Measurements from ENCODE around the gene RGS11. TPM values are rescaled to one million over a fixed set of nuclear protein-coding genes. Genes with fewer than 3 reads are reported as not detected.

RGS11 gene
- total RNA-seq = under 0.01 and 0.53 TPM in 2 replicates

GRCh38 chr16:275786-276232, at the start of gene RGS11:
TSS of gene RGS11 (minus strand) at chr16:275944. CDS start at chr16:275911, 33 bp downstream.

GRCh38 chr16:283033-283805, 7.5 kb upstream of the RGS11 start, which contains the start of gene PDIA2:
TSS of gene PDIA2 (plus strand) at chr16:283164. CDS start at chr16:283170, 6 bp downstream.

GRCh38 chr16:280552-280951, 4.8 kb upstream of the RGS11 start, which contains the start of gene ARHGDIG:
TSS of gene ARHGDIG (plus strand) at chr16:280591. CDS start at chr16:280681, 90 bp downstream.

GRCh38 chr16:234468-235305, 41.1 kb downstream of the RGS11 start, which contains the start of gene FAM234A:
TSS of gene FAM234A (plus strand) at chr16:234821. CDS start at chr16:254414, 19,593 bp downstream.

DNA sequence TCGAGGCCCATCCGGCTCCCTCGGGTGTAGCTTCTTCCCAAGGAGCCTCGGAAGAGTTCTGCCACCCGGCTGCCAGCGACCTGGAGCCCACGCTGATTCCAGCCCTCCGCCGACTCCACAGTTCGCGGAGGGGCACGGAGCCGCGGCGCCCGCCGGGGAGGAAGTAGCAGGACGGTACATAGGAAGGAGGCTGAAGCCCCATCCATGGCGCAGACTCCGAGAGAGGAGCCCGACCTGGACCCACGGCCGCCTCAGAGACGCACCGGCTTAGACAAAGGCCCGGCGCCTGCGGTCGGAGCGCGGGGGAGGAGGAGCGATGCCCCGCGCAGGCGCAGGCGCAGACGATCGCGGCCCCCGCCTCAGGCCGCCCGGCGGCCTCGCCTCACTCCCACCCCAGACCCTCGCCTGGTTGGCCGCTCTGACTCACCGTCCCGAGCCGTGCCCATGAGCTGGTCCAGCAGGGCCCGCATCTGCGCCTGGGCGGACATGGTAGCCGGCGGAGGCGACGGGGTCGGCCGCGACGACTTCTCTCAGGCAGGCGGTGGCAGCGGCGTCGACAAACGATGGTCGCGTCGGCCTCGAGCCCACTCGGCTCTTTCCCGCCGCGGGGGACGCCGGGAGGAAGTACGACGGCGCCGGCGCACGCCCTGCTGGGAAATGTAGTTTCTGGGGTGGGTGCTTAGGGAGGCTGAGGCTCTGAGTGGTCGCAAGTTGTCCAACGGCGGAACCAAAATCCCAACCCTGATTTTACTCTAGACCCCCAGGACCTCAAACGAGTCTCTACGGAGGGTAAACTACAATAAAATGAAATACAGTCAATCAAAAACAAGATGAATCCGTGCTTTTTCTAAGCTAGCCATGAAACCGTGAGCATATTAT, 46.7 kb downstream of the RGS11 start, which contains the start of gene LUC7L:
TSS of gene LUC7L (minus strand) at position 598 of the 879 bp plus-strand sequence. CDS start at position 488, 110 bp downstream.

Other genes starting within 250 kb of the RGS11 start
- gene POLR3K, start 222.3 kb downstream of the RGS11 start, total RNA-seq = 2.7 and 4.9 TPM in 2 replicates
- 40.6 and 56.9 TPM in 2 replicates for gene SNRNP25, start 222.1 kb downstream of the RGS11 start, total RNA-seq
- 66.5 and 70.3 TPM in 2 replicates for gene RHBDF1, start 203.3 kb downstream of the RGS11 start, total RNA-seq
- 322 and 423 TPM in 2 replicates for gene MPG, start 197.7 kb downstream of the RGS11 start, total RNA-seq
- 10.1 and 15.8 TPM in 2 replicates for gene NPRL3, start 137.3 kb downstream of the RGS11 start, total RNA-seq
- not detected in 2 replicates for gene HBZ, start 123.3 kb downstream of the RGS11 start, total RNA-seq
- not detected in 2 replicates for gene HBM, start 110.0 kb downstream of the RGS11 start, total RNA-seq
- gene HBA2, start 103.1 kb downstream of the RGS11 start, total RNA-seq = not detected in 2 replicates
- not detected in 2 replicates for gene HBA1, start 99.3 kb downstream of the RGS11 start, total RNA-seq
- gene HBQ1, start 95.5 kb downstream of the RGS11 start, total RNA-seq = not detected in 2 replicates
- 23.2 and 39.8 TPM in 2 replicates for gene LUC7L, start 46.5 kb downstream of the RGS11 start, total RNA-seq
- 85.0 and 122 TPM in 2 replicates for gene FAM234A, start 41.1 kb downstream of the RGS11 start, total RNA-seq
- not detected in 2 replicates for gene ARHGDIG, start 4.6 kb upstream of the RGS11 start, total RNA-seq
- not detected in 2 replicates for gene PDIA2, start 7.2 kb upstream of the RGS11 start, total RNA-seq
- 13.8 and 14.9 TPM in 2 replicates for gene AXIN1, start 76.8 kb upstream of the RGS11 start, total RNA-seq
- 147 and 185 TPM in 2 replicates for gene MRPL28, start 94.6 kb upstream of the RGS11 start, total RNA-seq
- gene PGAP6, start 106.0 kb upstream of the RGS11 start, total RNA-seq = 59.1 and 65.0 TPM in 2 replicates
- 116 and 121 TPM in 2 replicates for gene NME4, start 121.3 kb upstream of the RGS11 start, total RNA-seq
- 17.9 and 18.2 TPM in 2 replicates for gene DECR2, start 125.9 kb upstream of the RGS11 start, total RNA-seq
- gene RAB11FIP3, start 149.7 kb upstream of the RGS11 start, total RNA-seq = 21.3 and 36.0 TPM in 2 replicates

Measured in myometrial cell (primary cell).